Mesendoderm (in vitro differentiated cells): ENCODE results near the gene LENEP.
A peak's percentile ranks its signal among the peaks of the same experiment; 100 is the strongest.
"Not testable (repeated sequence)": the region's sequence is repeated elsewhere in the genome, so short reads cannot be mapped to it uniquely, and the experiment has no call there.

Experiments
- DNase-seq: peaks from one replicate; pipeline ENCODE4 v3.0.0; 2013
- H2AK5ac ChIP-seq: 2 replicates; pipeline ENCODE4 v1.6.1; 2013; ENCODE audit warnings: low read length, inconsistent platforms
- H2BK120ac ChIP-seq: 2 replicates; pipeline ENCODE4 v1.6.1; 2013; ENCODE audit warnings: low read depth, mild to moderate bottlenecking, low read length, moderate library complexity, mixed read lengths
- H2BK15ac ChIP-seq: replicated peaks from 2 replicates; pipeline ENCODE4 v1.6.1; 2013; ENCODE audit warnings: low read depth, mild to moderate bottlenecking, moderate library complexity
- H2BK5ac ChIP-seq: 2 replicates; pipeline ENCODE4 v1.6.1; 2013; ENCODE audit warnings: low read length, inconsistent platforms
- H3K18ac ChIP-seq: 2 replicates; pipeline ENCODE4 v1.6.1; 2013; ENCODE audit warnings: mild to moderate bottlenecking, low read length, mixed read lengths
- H3K23ac ChIP-seq: one replicate; pipeline ENCODE4 v1.6.1; 2013; ENCODE audit warnings: low read length
- H3K27ac ChIP-seq: 2 replicates; pipeline ENCODE4 v1.5.1; 2013; ENCODE audit warnings: low read depth, mild to moderate bottlenecking, inconsistent platforms, low read length, moderate library complexity
- H3K27me3 ChIP-seq: 2 replicates; pipeline ENCODE4 v1.6.1; 2013; ENCODE audit warnings: low read length, control low read depth, mild to moderate bottlenecking, inconsistent platforms; ENCODE audit not compliant: insufficient read depth, poor library complexity
- H3K36me3 ChIP-seq: 2 replicates; pipeline ENCODE4 v1.6.1; 2013; ENCODE audit warnings: low read length, inconsistent platforms; ENCODE audit not compliant: control insufficient read depth, insufficient read depth
- H3K4ac ChIP-seq: one replicate; pipeline ENCODE4 v1.6.1; 2013; ENCODE audit warnings: low read depth, mild to moderate bottlenecking, low read length, moderate library complexity
- H3K4me1 ChIP-seq: 2 replicates; pipeline ENCODE4 v1.6.1; 2013; ENCODE audit warnings: low read depth, low read length, inconsistent platforms; ENCODE audit not compliant: control insufficient read depth
- H3K4me2 ChIP-seq: 2 replicates; pipeline ENCODE4 v1.6.1; 2013; ENCODE audit warnings: low read length
- H3K4me3 ChIP-seq: 2 replicates; pipeline ENCODE4 v1.5.1; 2013; ENCODE audit warnings: mild to moderate bottlenecking, low read length
- H3K56ac ChIP-seq: one replicate; pipeline ENCODE4 v1.6.1; 2013; ENCODE audit warnings: low read length
- H3K79me1 ChIP-seq: 2 replicates; pipeline ENCODE4 v1.6.1; 2013; ENCODE audit warnings: low read length, inconsistent platforms
- H3K79me2 ChIP-seq: 2 replicates; pipeline ENCODE4 v1.6.1; 2013; ENCODE audit warnings: mild to moderate bottlenecking, low read length; ENCODE audit not compliant: control insufficient read depth, insufficient read depth
- H3K9ac ChIP-seq: 2 replicates; pipeline ENCODE4 v1.6.1; 2013; ENCODE audit warnings: low read length, inconsistent platforms
- H4K5ac ChIP-seq: one replicate; pipeline ENCODE4 v1.6.1; 2013; ENCODE audit warnings: low read length
- H4K8ac ChIP-seq: one replicate; pipeline ENCODE4 v1.6.1; 2013; ENCODE audit warnings: low read depth, mild to moderate bottlenecking, control low read depth, low read length, moderate library complexity
- WGBS: extraction: QIAGEN DNeasy Blood & Tissue Kit; methylation state at CpG from one replicate; pipeline ENCODE4 v1.1.7; 2013; ENCODE audit warnings: low lambda C conversion rate, missing lambda C conversion rate; ENCODE audit not compliant: insufficient coverage; ENCODE audit errors: extremely low coverage; 5-methylcytosine and 5-hydroxymethylcytosine counted together

LENEP gene

GRCh38 chr1:154995301-154995983, 2.1 kb downstream of the LENEP start:
- DNase-seq = peak; percentile 67
- H2BK15ac ChIP-seq = not testable (repeated sequence)

GRCh38 chr1:154996966-154997701, 3.7 kb downstream of the LENEP start:
- H3K9ac ChIP-seq = no peak overlapping the region
- no peak overlapping the region for H2BK15ac ChIP-seq
- H3K4me2 ChIP-seq = no peak overlapping the region
- DNase-seq = no peak
- no peaks in the 10 kb centered on the region for H3K4me1 ChIP-seq
- no peak overlapping the region for H3K23ac ChIP-seq
- no peak overlapping the region for H3K18ac ChIP-seq
- no CpG with 5 or more reads among the region's 15 CpGs for WGBS
- H3K56ac ChIP-seq = no peak overlapping the region
- no peak overlapping the region for H4K5ac ChIP-seq
- H3K4me3 ChIP-seq = no peak overlapping the region
- H3K4ac ChIP-seq = no peak overlapping the region
- no peak overlapping the region for H3K27ac ChIP-seq
- H2AK5ac ChIP-seq = no peak overlapping the region
- H4K8ac ChIP-seq = no peak overlapping the region
- no peaks in the 10 kb centered on the region for H3K36me3 ChIP-seq
- H3K27me3 ChIP-seq = no peaks in the 10 kb centered on the region
- H2BK120ac ChIP-seq = no peak overlapping the region
- H3K79me1 ChIP-seq = no peaks in the 10 kb centered on the region
- H2BK5ac ChIP-seq = no peak overlapping the region
- no peaks in the 10 kb centered on the region for H3K79me2 ChIP-seq

More at GRCh38 chr1:154995301-154995983, 2.1 kb downstream of the LENEP start:
- WGBS = no CpG with 5 or more reads among the region's 13 CpGs
- H4K5ac ChIP-seq, H3K4ac ChIP-seq, H3K79me1 ChIP-seq, H3K36me3 ChIP-seq, H2BK120ac ChIP-seq, H3K4me1 ChIP-seq, H3K27ac ChIP-seq, H4K8ac ChIP-seq, H3K4me3 ChIP-seq, H2BK5ac ChIP-seq, H3K9ac ChIP-seq, H3K4me2 ChIP-seq, H2AK5ac ChIP-seq, H3K27me3 ChIP-seq, H3K56ac ChIP-seq, H3K23ac ChIP-seq, H3K79me2 ChIP-seq, H3K18ac ChIP-seq: not testable (repeated sequence)

GRCh38 chr1:154998201-154998780, 4.9 kb downstream of the LENEP start:
- Histone ChIP-seq H2BK5ac (no peak overlapping the region), H3K79me2 (peaks cover 5% of the 10 kb centered on the region), H3K79me1 (no peaks in the 10 kb centered on the region), H3K36me3 (no peaks in the 10 kb centered on the region), H3K18ac (no peak overlapping the region), H3K4me2 (no peak overlapping the region), H3K4me1 (no peaks in the 10 kb centered on the region), H3K27ac (no peak overlapping the region), H3K9ac (no peak overlapping the region), H2BK120ac (no peak overlapping the region), H2AK5ac (no peak overlapping the region), H3K23ac (no peak overlapping the region), H3K4ac (no peak overlapping the region), H3K27me3 (no peaks in the 10 kb centered on the region), H4K5ac (no peak overlapping the region), H2BK15ac (no peak overlapping the region), H4K8ac (no peak overlapping the region), H3K56ac (no peak overlapping the region), H3K4me3 (no peak overlapping the region)
- no peak for DNase-seq
- WGBS = no CpG with 5 or more reads among the region's 16 CpGs

- WGBS = no CpG with 5 or more reads among the region's 40 CpGs
- Histone ChIP-seq H3K23ac (no peak overlapping the region), H3K79me2 (peaks cover 5% of the 10 kb centered on the region), H4K8ac (no peak overlapping the region), H3K4me3 (no peak overlapping the region), H2BK5ac (no peak overlapping the region), H3K18ac (peak overlapping the region; percentile 95), H3K4me1 (no peaks in the 10 kb centered on the region), H2AK5ac (no peak overlapping the region), H3K4ac (peak overlapping the region; percentile 71), H3K27me3 (no peaks in the 10 kb centered on the region), H3K56ac (peak overlapping the region; percentile 77), H3K27ac (peak overlapping the region; percentile 35), H3K79me1 (no peaks in the 10 kb centered on the region), H2BK15ac (no peak overlapping the region), H3K36me3 (no peaks in the 10 kb centered on the region), H2BK120ac (peak overlapping the region; percentile 68), H3K4me2 (peak overlapping the region; percentile 39), H4K5ac (no peak overlapping the region), H3K9ac (peak overlapping the region; percentile 41)
- DNase-seq = peak; percentile 95
Observed at GRCh38 chr1:154998818-154999570, 5.6 kb downstream of the LENEP start.

- Histone ChIP-seq H3K4me2 (peak overlapping the region; percentile 55), H3K4me3 (peak overlapping the region; percentile 10), H3K23ac (no peak overlapping the region), H3K9ac (peak overlapping the region; percentile 84), H2BK15ac (no peak overlapping the region), H3K4me1 (peaks cover 6% of the 10 kb centered on the region), H3K27ac (peak overlapping the region; percentile 74), H3K27me3 (no peaks in the 10 kb centered on the region), H4K8ac (no peak overlapping the region), H3K18ac (peak overlapping the region; percentile 95), H3K4ac (peak overlapping the region; percentile 71), H3K56ac (peak overlapping the region; percentile 79), H4K5ac (no peak overlapping the region), H2BK120ac (peak overlapping the region; percentile 68), H2AK5ac (no peak overlapping the region), H3K79me2 (peaks cover 12% of the 10 kb centered on the region), H3K36me3 (no peaks in the 10 kb centered on the region), H2BK5ac (peak overlapping the region; percentile 60), H3K79me1 (peaks cover 5% of the 10 kb centered on the region)
- WGBS = no CpG with 5 or more reads among the region's 50 CpGs
- peak; percentile 85 for DNase-seq
Observed at GRCh38 chr1:154999571-155000410, 6.4 kb downstream of the LENEP start.
